Duodenal mucosa (tissue), 2 donors: ENCODE results near the gene FSIP1.

Source experiments
- H3K27ac ChIP-seq: one replicate; pipeline ENCODE4 v1.7.0; 2013; ENCODE audit warnings: low read depth, low read length
- H3K27me3 ChIP-seq, 2 donors: one replicate each; pipeline ENCODE4 v1.7.0; 2013; ENCODE audit warnings: low read length in 2 of 2, control low read depth in 1 of 2; ENCODE audit not compliant: insufficient read depth in 2 of 2, control insufficient read depth in 1 of 2
- H3K36me3 ChIP-seq, 2 donors: one replicate each; pipeline ENCODE4 v1.7.0; 2013; ENCODE audit warnings: low read length in 2 of 2, control low read depth in 1 of 2; ENCODE audit not compliant: insufficient read depth in 2 of 2, control insufficient read depth in 1 of 2
- H3K4me1 ChIP-seq, 2 donors: one replicate each; pipeline ENCODE4 v1.7.0; 2013; ENCODE audit warnings: low read length in 2 of 2, control low read depth in 1 of 2; ENCODE audit not compliant: insufficient read depth in 2 of 2, control insufficient read depth in 1 of 2
- H3K4me3 ChIP-seq, 2 donors: one replicate each; pipeline ENCODE4 v1.7.0; 2013; ENCODE audit warnings: low read length in 2 of 2, low read depth in 1 of 2
- H3K9ac ChIP-seq, 2 donors: one replicate each; pipeline ENCODE4 v1.7.0; 2013; ENCODE audit warnings: low read length in 2 of 2, low read depth in 1 of 2
- H3K9me3 ChIP-seq, 2 donors: one replicate each; pipeline ENCODE4 v1.7.0; 2013; ENCODE audit warnings: low read length in 2 of 2, control low read depth in 1 of 2; ENCODE audit not compliant: control insufficient read depth in 1 of 2

Gene FSIP1

GRCh38 chr15:39593071-39593655 lies 189.5 kb downstream of the FSIP1 start:
- Histone ChIP-seq H3K4me1 (no peaks in the 10 kb centered on the region), H3K4me3 (no peak overlapping the region), H3K9ac (no peak overlapping the region), H3K36me3 (peaks cover 3 to 33% of the 10 kb centered on the region in 2 donors), H3K27me3 (no peaks in the 10 kb centered on the region), H3K9me3 (no peaks in the 10 kb centered on the region), H3K27ac (no peak overlapping the region)

- Histone ChIP-seq H3K27me3 (no peaks in the 10 kb centered on the region), H3K4me1 (no peaks in the 10 kb centered on the region), H3K9ac (no peak overlapping the region), H3K36me3 (peaks cover 3 to 33% of the 10 kb centered on the region in 2 donors), H3K9me3 (no peaks in the 10 kb centered on the region), H3K27ac (no peak overlapping the region), H3K4me3 (no peak overlapping the region)
Observed at GRCh38 chr15:39592500-39592899, 190.1 kb downstream of the FSIP1 start.

- Histone ChIP-seq H3K4me1 (no peaks in the 10 kb centered on the region), H3K9ac (no peak overlapping the region), H3K9me3 (no peaks in the 10 kb centered on the region), H3K4me3 (no peak overlapping the region), H3K36me3 (peaks cover 3 to 37% of the 10 kb centered on the region in 2 donors), H3K27ac (no peak overlapping the region), H3K27me3 (no peaks in the 10 kb centered on the region)
Observed at GRCh38 chr15:39591896-39592315, 190.7 kb downstream of the FSIP1 start.

GRCh38 chr15:39591141-39591895 lies 191.3 kb downstream of the FSIP1 start:
- no peak overlapping the region for H3K9ac ChIP-seq
- H3K9me3 ChIP-seq, result no peaks in the 10 kb centered on the region
- no peak overlapping the region for H3K4me3 ChIP-seq
- peaks cover 3 to 37% of the 10 kb centered on the region in 2 donors for H3K36me3 ChIP-seq
- H3K27ac ChIP-seq, result no peak overlapping the region
- no peaks in the 10 kb centered on the region for H3K27me3 ChIP-seq
- no peaks in the 10 kb centered on the region for H3K4me1 ChIP-seq

- Histone ChIP-seq H3K36me3 (peaks cover 0 to 43% of the 10 kb centered on the region in 2 donors), H3K4me1 (peaks cover 0 to 5% of the 10 kb centered on the region in 2 donors), H3K27me3 (no peaks in the 10 kb centered on the region), H3K9me3 (no peaks in the 10 kb centered on the region), H3K4me3 (no peak overlapping the region), H3K9ac (no peak overlapping the region), H3K27ac (no peak overlapping the region)
Observed at GRCh38 chr15:39589815-39590644, 192.6 kb downstream of the FSIP1 start.

GRCh38 chr15:39589193-39589814 lies 193.3 kb downstream of the FSIP1 start:
- Histone ChIP-seq H3K9me3 (no peaks in the 10 kb centered on the region), H3K4me3 (no peak overlapping the region), H3K4me1 (peaks cover 0 to 6% of the 10 kb centered on the region in 2 donors), H3K27me3 (no peaks in the 10 kb centered on the region), H3K36me3 (peaks cover 0 to 43% of the 10 kb centered on the region in 2 donors), H3K27ac (no peak overlapping the region), H3K9ac (no peak overlapping the region)

- Histone ChIP-seq H3K36me3 (peaks cover 0 to 42% of the 10 kb centered on the region in 2 donors), H3K4me3 (no peak overlapping the region), H3K4me1 (peaks cover 0 to 6% of the 10 kb centered on the region in 2 donors), H3K9me3 (no peaks in the 10 kb centered on the region), H3K9ac (no peak overlapping the region), H3K27me3 (no peaks in the 10 kb centered on the region), H3K27ac (no peak overlapping the region)
Observed at GRCh38 chr15:39588531-39589192, 194.0 kb downstream of the FSIP1 start.

GRCh38 chr15:39587731-39588530 lies 194.7 kb downstream of the FSIP1 start:
- H3K4me1 ChIP-seq, result peaks cover 0 to 6% of the 10 kb centered on the region in 2 donors

GRCh38 chr15:39587096-39587721 lies 195.4 kb downstream of the FSIP1 start:
- Histone ChIP-seq H3K36me3 (peaks cover 5 to 29% of the 10 kb centered on the region in 2 donors), H3K27ac (no peak overlapping the region), H3K9me3 (no peaks in the 10 kb centered on the region), H3K9ac (no peak overlapping the region), H3K4me3 (no peak overlapping the region), H3K4me1 (peaks cover 0 to 6% of the 10 kb centered on the region in 2 donors), H3K27me3 (no peaks in the 10 kb centered on the region)

More at GRCh38 chr15:39587731-39588530, 194.7 kb downstream of the FSIP1 start:
- H3K9me3 ChIP-seq, result no peaks in the 10 kb centered on the region
- H3K9ac ChIP-seq, result no peak overlapping the region
- no peak overlapping the region for H3K27ac ChIP-seq
- no peaks in the 10 kb centered on the region for H3K27me3 ChIP-seq
- H3K36me3 ChIP-seq, result peaks cover 0 to 35% of the 10 kb centered on the region in 2 donors
- no peak overlapping the region for H3K4me3 ChIP-seq
